Left ventricle myocardium inferior (tissue), 1 donor: ENCODE data around the gene KRT5. TPM values are rescaled to one million over a fixed set of nuclear protein-coding genes. Genes with fewer than 3 reads are reported as not detected.

Source experiments
- DNase-seq: peaks from one replicate; pipeline ENCODE4 v3.0.0-alpha.2; 2020
- H3K27ac ChIP-seq: fragments of 200-600 bp; replicated peaks from 2 replicates; pipeline ENCODE4 v1.8.0; 2021
- H3K27me3 ChIP-seq: fragments of 200-600 bp; 2 replicates; pipeline ENCODE4 v1.8.0; 2021; ENCODE audit warnings: low read depth
- H3K36me3 ChIP-seq: fragments of 200-600 bp; 2 replicates; pipeline ENCODE4 v1.8.0; 2021
- H3K4me1 ChIP-seq: fragments of 200-600 bp; 2 replicates; pipeline ENCODE4 v1.8.0; 2021
- H3K4me3 ChIP-seq: fragments of 200-600 bp; 2 replicates; pipeline ENCODE4 v1.8.0; 2021; ENCODE audit warnings: mild to moderate bottlenecking, moderate library complexity
- H3K9me3 ChIP-seq: fragments of 200-600 bp; replicated peaks from 2 replicates; pipeline ENCODE4 v1.8.0; 2021
- CTCF ChIP-seq: fragments of 200-600 bp; IDR thresholded peaks from 2 replicates; pipeline ENCODE4 v1.8.0; 2021; ENCODE audit warnings: antibody characterized with exemption, mild to moderate bottlenecking, borderline replicate concordance
- intact Hi-C: fragments of 100-400 bp; cut with micrococcal nuclease; formaldehyde crosslinking; loops from one replicate; pipeline ENCODE4 v1.11.0; 2022
- total RNA-seq: library from RNA; stranded (reverse); fragmentation: NEBNext Ultra II Directional; extraction: Animal tissue kit (Norgen Biotek cat#: 25700); gene quantifications from one replicate; pipeline ENCODE4 v1.2.1, GENCODE V29; 2021
- donor health status: DM: no; HTN: yes; CAD: no; lungs with severe emphysema.

The KRT5 gene
- total RNA-seq, 1 donor from 2014 or later: not detected

GRCh38 chr12:52535574-52535973 lies 15.4 kb upstream of the KRT5 start:
- Histone ChIP-seq H3K4me3 (no peak overlapping the region), H3K4me1 (no peaks in the 10 kb centered on the region), H3K9me3 (no peaks in the 10 kb centered on the region), H3K27me3 (peaks cover 11% of the 10 kb centered on the region), H3K27ac (no peak overlapping the region), H3K36me3 (no peaks in the 10 kb centered on the region)
- DNase-seq: no peak
- intact Hi-C loops: no loop called here
- TF ChIP-seq CTCF: no peak

- Histone ChIP-seq H3K9me3 (no peaks in the 10 kb centered on the region), H3K4me1 (no peaks in the 10 kb centered on the region), H3K27ac (no peak overlapping the region), H3K27me3 (peaks cover 8% of the 10 kb centered on the region), H3K4me3 (no peak overlapping the region), H3K36me3 (no peaks in the 10 kb centered on the region)
- no peak for DNase-seq
- intact Hi-C loops: no loop called here
- TF ChIP-seq CTCF: peak; percentile 20
Measured at GRCh38 chr12:52534482-52534881, 14.3 kb upstream of the KRT5 start.

GRCh38 chr12:52533686-52534470 lies 13.7 kb upstream of the KRT5 start:
- no peak for DNase-seq
- Histone ChIP-seq H3K27me3 (peaks cover 8% of the 10 kb centered on the region), H3K4me1 (no peaks in the 10 kb centered on the region), H3K27ac (no peak overlapping the region), H3K9me3 (no peaks in the 10 kb centered on the region), H3K36me3 (no peaks in the 10 kb centered on the region), H3K4me3 (no peak overlapping the region)
- intact Hi-C loops: no loop called here
- TF ChIP-seq CTCF: no peak

- intact Hi-C loops: no loop called here
- Histone ChIP-seq H3K27ac (no peak overlapping the region), H3K36me3 (no peaks in the 10 kb centered on the region), H3K4me3 (no peak overlapping the region), H3K9me3 (no peaks in the 10 kb centered on the region), H3K27me3 (peaks cover 8% of the 10 kb centered on the region), H3K4me1 (no peaks in the 10 kb centered on the region)
- DNase-seq: no peak
- no peak for TF ChIP-seq CTCF
Measured at GRCh38 chr12:52532636-52533035, 12.4 kb upstream of the KRT5 start.

GRCh38 chr12:52531566-52532300 lies 11.5 kb upstream of the KRT5 start:
- Histone ChIP-seq H3K4me1 (no peaks in the 10 kb centered on the region), H3K9me3 (no peaks in the 10 kb centered on the region), H3K27me3 (peaks cover 8% of the 10 kb centered on the region), H3K36me3 (no peaks in the 10 kb centered on the region), H3K4me3 (no peak overlapping the region), H3K27ac (no peak overlapping the region)
- intact Hi-C loops: no loop called here
- TF ChIP-seq CTCF: no peak
- DNase-seq: no peak
